HCT116 (cell line): ENCODE measurements around the gene TLE4.

ENCODE experiments used
- POLR2AphosphoS5 ChIP-seq: IDR thresholded peaks from 2 replicates; pipeline ENCODE4 v1.6.1; 2011; ENCODE audit warnings: mild to moderate bottlenecking, low read depth, low read length, moderate library complexity
- SIN3A ChIP-seq: IDR thresholded peaks from 2 replicates; pipeline ENCODE4 v1.6.1; 2012; ENCODE audit warnings: low read depth
- TF ChIP-seq, protein P1 (sequence below), 3 experiments: fragments of 200-600 bp in 1 of 3; sonication (generic) in 1 of 3; IDR thresholded peaks in 2 of 3; conservative IDR thresholded peaks in 1 of 3; 2 replicates each; pipeline ENCODE4 v1.5.1; 2012 to 2017; ENCODE audit warnings: low read depth in 2 of 3, low read length in 2 of 3, antibody characterized with exemption in 1 of 3, borderline replicate concordance in 1 of 3, control low read depth in 1 of 3, mild to moderate bottlenecking in 1 of 3, mixed read lengths in 1 of 3, mixed run types in 1 of 3, moderate library complexity in 1 of 3; ENCODE audit not compliant: insufficient read depth in 1 of 3
- TF ChIP-seq, protein P2 (sequence below): IDR thresholded peaks from 2 replicates; pipeline ENCODE4 v1.6.1; 2012

DNA sequence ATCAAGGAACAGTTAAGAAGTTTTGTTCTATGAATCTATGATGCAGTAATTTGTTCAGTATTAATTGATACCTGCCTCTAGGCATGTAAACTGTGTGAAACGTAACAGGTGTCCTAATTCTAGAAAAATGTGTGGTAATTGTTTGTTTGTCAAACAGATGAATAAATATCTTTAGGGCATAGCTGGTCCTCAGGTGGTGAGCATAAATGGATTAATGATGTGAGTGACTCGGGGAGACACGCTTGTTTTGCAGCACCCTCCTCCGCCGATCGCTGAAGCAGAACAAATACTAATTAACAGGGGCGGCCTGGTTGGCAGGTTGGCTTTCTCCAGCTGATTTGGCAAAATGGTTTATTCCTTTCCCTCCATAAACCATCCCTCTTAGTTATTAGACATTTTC, 88.8 kb downstream of the TLE4 start:
- TF ChIP-seq POLR2AphosphoS5, result no peak
- TF ChIP-seq, protein P1, sequence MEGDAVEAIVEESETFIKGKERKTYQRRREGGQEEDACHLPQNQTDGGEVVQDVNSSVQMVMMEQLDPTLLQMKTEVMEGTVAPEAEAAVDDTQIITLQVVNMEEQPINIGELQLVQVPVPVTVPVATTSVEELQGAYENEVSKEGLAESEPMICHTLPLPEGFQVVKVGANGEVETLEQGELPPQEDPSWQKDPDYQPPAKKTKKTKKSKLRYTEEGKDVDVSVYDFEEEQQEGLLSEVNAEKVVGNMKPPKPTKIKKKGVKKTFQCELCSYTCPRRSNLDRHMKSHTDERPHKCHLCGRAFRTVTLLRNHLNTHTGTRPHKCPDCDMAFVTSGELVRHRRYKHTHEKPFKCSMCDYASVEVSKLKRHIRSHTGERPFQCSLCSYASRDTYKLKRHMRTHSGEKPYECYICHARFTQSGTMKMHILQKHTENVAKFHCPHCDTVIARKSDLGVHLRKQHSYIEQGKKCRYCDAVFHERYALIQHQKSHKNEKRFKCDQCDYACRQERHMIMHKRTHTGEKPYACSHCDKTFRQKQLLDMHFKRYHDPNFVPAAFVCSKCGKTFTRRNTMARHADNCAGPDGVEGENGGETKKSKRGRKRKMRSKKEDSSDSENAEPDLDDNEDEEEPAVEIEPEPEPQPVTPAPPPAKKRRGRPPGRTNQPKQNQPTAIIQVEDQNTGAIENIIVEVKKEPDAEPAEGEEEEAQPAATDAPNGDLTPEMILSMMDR (IDR thresholded peaks at IDR 0.05 in 2 of 3, conservative IDR thresholded peaks at IDR 0.05 in 1 of 3; ENCODE audit: borderline replicate concordance in 1 of 3, insufficient read depth in 1 of 3, low read depth in 2 of 3, low read length in 2 of 3), result no peak
- TF ChIP-seq, protein P2, sequence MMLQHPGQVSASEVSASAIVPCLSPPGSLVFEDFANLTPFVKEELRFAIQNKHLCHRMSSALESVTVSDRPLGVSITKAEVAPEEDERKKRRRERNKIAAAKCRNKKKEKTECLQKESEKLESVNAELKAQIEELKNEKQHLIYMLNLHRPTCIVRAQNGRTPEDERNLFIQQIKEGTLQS, result no peak
- no peak for TF ChIP-seq SIN3A
